HG03575 (cell line): ENCODE data around the gene SMYD3.
"Not testable (repeated sequence)": the region's sequence is repeated elsewhere in the genome, so short reads cannot be mapped to it uniquely, and the experiment has no call there.

Source experiments
- ATAC-seq: cut with Tn5 transposase; IDR thresholded peaks from one replicate; pipeline ENCODE4 v1.9.1; 2021; ENCODE audit not compliant: unreplicated experiment, insufficient number of reproducible peaks, low FRiP score; ENCODE audit errors: extremely low read depth

The SMYD3 gene

GRCh38 chr1:245750261-245750660, 756.8 kb downstream of the SMYD3 start:
- no peak for ATAC-seq

DNA sequence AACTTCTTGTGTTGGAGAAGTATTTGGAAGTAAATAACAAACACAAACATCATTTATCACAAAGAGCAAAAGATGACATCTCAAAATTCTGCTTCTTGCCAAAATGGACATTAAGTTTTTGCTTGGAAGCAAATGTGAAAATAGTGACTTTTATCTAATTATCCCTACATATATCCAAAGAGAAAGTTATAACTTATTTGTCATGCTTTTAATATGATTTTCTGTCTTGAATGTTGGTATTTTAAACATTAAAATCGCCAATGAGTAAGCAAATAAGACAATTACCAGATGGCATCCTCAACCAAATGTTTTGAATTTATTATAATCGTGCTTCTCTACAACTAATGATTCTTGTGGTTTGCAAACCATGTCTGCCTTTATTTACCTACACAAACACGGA, 758.0 kb downstream of the SMYD3 start:
- no peak for ATAC-seq

- no peak for ATAC-seq
Measured at GRCh38 chr1:245748646-245749045, 758.4 kb downstream of the SMYD3 start.

DNA sequence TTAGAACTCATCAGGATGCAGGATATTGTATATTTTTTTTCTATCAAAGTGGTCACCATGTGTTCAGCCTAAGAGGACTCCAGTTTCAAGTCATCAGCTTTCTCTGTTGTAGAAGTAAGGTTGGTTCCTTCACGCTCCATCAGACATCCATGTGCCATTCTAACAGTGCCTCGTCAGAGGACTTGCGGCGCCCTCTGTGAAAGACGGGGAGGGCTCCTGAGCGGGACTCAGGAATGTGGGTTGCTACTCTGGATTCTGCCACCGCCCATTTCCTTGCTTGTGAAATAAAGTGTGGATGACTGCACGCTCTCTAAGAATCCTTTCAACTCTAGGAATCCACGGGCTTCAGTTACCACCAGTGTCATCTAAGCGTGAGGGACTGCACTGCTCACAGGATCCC, 758.8 kb downstream of the SMYD3 start:
- ATAC-seq: no peak

- ATAC-seq: no peak
Measured at GRCh38 chr1:245742896-245743295, 764.2 kb downstream of the SMYD3 start.

DNA sequence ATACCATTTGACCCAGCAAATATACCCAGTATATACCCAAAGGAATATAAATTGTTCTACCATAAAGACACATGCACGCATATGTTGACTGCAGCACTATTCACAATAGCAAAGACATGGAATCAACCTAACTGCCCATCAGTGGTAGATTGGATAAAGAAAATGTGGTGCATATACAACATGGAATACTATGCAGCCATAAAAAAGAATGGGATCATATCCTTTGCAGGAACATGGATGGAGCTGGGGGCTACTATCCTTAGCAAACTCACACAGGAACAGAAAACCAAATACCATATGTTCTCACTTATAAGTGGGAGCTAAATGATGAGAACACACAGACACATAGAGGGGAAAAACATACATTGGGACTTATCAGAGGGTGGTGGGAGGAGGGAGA, 766.7 kb downstream of the SMYD3 start:
- not testable (repeated sequence) for ATAC-seq

DNA sequence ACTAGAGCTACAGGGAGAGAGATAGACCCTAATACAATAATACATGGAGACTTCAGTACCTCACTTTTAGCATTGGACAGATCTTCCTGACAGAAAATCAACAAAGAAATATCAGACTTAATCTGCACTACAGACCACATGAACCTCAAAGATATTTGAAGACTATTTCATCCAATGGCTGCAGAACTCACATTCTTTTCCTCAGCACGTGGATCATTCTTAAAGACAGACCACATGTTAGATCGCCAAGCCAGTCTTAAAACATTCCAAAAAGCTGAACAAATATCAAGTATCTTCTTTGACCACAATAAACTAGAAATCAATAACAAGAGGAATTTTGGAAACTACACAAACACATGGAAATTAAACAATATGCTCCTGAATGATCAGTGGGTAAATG, 776.3 kb downstream of the SMYD3 start:
- no peak for ATAC-seq

DNA sequence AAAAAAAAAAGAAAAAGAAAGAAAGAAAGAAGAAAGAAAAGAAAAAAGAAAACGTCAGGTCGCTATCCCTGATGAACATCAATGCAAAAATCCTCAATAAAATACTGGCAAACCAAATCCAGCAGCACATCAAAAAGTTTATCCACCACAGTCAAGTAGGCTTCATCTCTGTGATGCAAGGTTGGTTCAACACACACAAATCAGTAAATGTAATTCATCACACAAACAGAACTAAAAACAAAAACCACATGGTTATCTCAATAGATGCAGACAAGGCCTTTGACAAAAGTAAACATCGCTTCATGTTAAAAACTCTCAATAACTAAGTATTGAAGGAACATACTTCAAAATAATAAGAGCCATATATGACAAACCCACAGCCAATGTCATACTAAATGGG, 779.0 kb downstream of the SMYD3 start:
- not testable (repeated sequence) for ATAC-seq

GRCh38 chr1:245721488-245721887, 785.6 kb downstream of the SMYD3 start:
- no peak for ATAC-seq

GRCh38 chr1:245718951-245719350, 788.1 kb downstream of the SMYD3 start:
- no peak for ATAC-seq

DNA sequence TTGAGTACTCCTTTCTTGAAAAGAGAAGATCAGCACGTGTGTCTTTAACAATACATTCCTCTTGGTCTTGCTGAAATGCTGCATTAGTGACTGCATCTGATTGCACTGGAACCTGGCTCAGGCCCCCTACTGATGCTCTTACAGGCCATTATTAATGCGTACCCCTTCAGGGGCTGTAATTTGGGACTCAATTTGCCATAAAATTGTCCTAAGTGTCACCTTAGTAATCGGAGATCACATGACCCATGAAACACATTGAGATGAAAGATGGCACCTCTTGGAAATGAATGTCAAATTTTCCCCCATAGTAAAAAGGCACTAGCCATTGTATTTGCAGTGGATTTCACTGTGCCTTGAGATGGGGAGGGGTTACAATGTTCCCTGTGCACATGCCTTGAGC, 789.0 kb downstream of the SMYD3 start:
- no peak for ATAC-seq

DNA sequence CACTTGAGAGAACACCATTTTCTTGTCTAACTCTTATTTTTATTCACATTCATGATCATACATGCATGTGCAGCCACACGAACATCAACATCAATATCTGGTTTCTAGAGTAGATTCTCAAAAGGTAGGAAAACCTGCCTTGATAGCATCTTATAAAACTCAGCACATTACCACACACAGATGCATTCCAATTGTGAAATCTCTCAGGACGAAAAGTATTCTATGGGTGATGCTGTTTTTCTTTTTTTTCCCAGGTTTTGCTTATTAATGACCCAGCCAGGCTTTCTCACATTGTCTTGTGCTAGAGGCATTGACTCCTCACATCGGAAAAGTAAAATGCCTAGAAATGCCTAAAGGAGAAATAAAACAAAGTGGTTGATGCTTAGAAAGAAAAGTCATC, 789.5 kb downstream of the SMYD3 start:
- no peak for ATAC-seq

DNA sequence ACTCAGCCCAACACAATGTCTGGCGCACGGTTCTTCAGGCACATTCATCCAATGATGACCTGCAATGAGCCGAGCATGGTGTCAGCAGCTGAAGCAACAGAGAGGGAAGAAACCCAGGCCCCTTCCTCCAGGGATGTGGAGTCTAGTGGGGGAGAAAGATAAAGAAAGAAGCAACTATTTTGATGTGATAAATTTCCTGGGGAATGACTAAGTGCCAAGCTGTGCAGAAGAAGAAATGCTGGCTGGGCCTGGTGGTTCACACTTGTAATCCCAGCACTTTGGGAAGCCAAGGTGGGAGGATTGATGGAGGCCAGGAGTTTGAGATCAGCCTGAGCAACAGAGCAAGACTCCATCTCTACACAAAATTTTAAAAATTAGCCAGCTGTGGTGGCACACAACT, 790.5 kb downstream of the SMYD3 start:
- no peak for ATAC-seq

- ATAC-seq: no peak
Measured at GRCh38 chr1:245715970-245716369, 791.1 kb downstream of the SMYD3 start.

DNA sequence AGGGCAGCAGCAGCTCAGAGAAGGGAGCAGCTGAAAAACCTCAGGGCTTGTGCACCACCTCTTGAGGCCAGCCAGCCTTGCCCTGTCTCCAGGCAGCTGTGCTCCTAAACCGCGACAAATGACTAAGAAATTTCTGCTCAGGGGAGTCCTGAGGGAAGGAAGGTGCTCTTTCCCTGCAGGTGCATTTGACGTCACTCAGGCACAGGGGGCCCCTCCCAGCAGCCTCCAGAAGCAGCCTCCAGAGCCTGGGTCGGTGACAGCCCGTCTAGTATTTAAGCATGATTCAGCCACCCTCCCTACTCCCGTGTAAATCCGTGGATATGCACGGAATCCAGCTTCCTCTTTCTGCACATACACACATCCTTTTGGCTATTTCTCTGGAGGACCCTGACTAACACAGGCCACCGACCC, 791.8 kb downstream of the SMYD3 start:
- ATAC-seq: no peak

DNA sequence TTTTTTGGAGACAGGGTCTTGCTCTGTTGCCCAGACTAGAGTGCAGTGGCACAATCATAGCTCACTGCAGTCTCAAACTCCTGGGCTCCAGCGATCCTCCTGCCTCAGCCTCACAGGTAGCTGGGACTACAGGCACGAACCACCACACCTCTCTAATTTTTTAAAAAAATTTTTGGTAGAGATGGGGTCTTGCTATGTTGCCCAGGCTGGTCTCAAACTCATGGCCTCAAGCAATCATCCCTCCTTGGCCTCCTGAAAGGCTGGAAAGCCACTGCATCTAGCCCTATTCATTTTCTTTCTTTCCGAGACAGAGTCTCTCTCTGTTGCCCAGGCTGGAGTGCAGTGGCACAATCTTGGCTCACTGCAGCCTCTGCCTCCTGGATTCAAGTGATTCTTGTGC, 793.1 kb downstream of the SMYD3 start:
- ATAC-seq: not testable (repeated sequence)

GRCh38 chr1:245710961-245711903, 795.8 kb downstream of the SMYD3 start:
- ATAC-seq: no peak

- ATAC-seq: no peak
Measured at GRCh38 chr1:245707941-245708340, 799.1 kb downstream of the SMYD3 start.

DNA sequence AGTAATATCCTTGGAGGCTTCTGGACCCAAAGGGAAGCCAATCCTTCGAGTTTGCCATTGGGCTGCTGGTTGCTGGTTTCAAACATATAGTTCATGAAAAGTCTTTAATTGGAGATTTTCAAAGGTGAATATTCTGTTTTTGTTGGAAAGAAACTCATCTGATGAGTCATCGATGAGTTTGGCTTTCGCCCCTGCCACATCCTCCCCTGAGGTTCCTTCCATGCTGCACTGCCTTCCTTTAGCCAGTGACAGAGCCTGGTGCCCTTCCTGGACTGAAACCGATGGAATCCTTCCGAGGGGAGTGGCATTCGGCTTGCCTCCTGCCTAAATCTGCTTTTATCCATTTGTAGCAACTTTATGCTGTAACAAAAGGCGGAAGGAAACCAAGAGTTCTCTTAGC, 802.3 kb downstream of the SMYD3 start:
- no peak for ATAC-seq

GRCh38 chr1:245704341-245704740, 802.7 kb downstream of the SMYD3 start:
- no peak for ATAC-seq

DNA sequence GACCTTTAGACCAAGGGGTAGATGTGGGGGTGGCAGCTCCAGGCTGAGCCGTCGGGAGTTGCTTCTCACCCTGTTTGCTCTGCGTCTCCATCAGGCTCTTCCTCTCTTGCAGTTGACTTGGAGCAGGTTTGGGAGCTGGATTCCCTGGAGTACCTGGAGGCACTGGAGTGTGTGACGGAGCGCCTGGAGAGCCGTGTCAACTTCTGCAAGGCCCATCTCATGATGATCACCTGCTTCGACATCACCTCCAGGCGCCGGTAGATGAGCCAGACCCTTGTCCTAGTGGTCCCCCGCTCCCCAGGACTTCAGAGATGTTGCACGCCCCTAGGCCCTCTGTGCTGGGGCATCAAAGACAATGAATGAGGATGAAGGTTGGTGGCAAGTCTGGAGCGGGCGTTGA, 804.7 kb downstream of the SMYD3 start:
- no peak for ATAC-seq
